ENCODE results near the gene TMC6.

TMC6 gene

GRCh38 chr17:78122216-78122930, 6.2 kb downstream of the TMC6 start:
- peaks cover 52% of the 10 kb centered on the region for H3K36me3 ChIP-seq (ENCODE audit: control insufficient read depth, insufficient read depth, low read length)
- no peaks in the 10 kb centered on the region for H3K27me3 ChIP-seq (replicated peaks; ENCODE audit: control insufficient read depth, insufficient read depth, low read length)

GRCh38 chr17:78121801-78122215, 6.7 kb downstream of the TMC6 start:
- Histone ChIP-seq H3K4me3 (replicated peaks; ENCODE audit: low read depth, low read length) (peak overlapping the region; percentile 42), H3K36me3 (ENCODE audit: control insufficient read depth, insufficient read depth, low read length) (peaks cover 56% of the 10 kb centered on the region), H3K27me3 (replicated peaks; ENCODE audit: control insufficient read depth, insufficient read depth, low read length) (no peaks in the 10 kb centered on the region)
- no peak for DNase-seq (ENCODE audit: extremely low read depth, insufficient read length)
- TF ChIP-seq CTCF (IDR thresholded peaks at IDR 0.05; ENCODE audit: insufficient read depth, low read length, poor library complexity, severe bottlenecking): no peak

More at GRCh38 chr17:78122216-78122930, 6.2 kb downstream of the TMC6 start:
- no peak for DNase-seq (ENCODE audit: extremely low read depth, insufficient read length)
- H3K4me3 ChIP-seq (replicated peaks; ENCODE audit: low read depth, low read length): no peak overlapping the region
- no peak for TF ChIP-seq CTCF (IDR thresholded peaks at IDR 0.05; ENCODE audit: insufficient read depth, low read length, poor library complexity, severe bottlenecking)

- no peaks in the 10 kb centered on the region for H3K27me3 ChIP-seq (replicated peaks; ENCODE audit: control insufficient read depth, insufficient read depth, low read length)
- peak overlapping the region; percentile 42 for H3K4me3 ChIP-seq (replicated peaks; ENCODE audit: low read depth, low read length)
- peak; percentile 59 for DNase-seq (ENCODE audit: extremely low read depth, insufficient read length)
- TF ChIP-seq CTCF (IDR thresholded peaks at IDR 0.05; ENCODE audit: insufficient read depth, low read length, poor library complexity, severe bottlenecking): no peak
- H3K36me3 ChIP-seq (ENCODE audit: control insufficient read depth, insufficient read depth, low read length): peaks cover 56% of the 10 kb centered on the region
Measured at GRCh38 chr17:78120971-78121800, 7.4 kb downstream of the TMC6 start.

- Histone ChIP-seq H3K27me3 (replicated peaks; ENCODE audit: control insufficient read depth, insufficient read depth, low read length) (no peaks in the 10 kb centered on the region), H3K36me3 (ENCODE audit: control insufficient read depth, insufficient read depth, low read length) (peaks cover 53% of the 10 kb centered on the region), H3K4me3 (replicated peaks; ENCODE audit: low read depth, low read length) (no peak overlapping the region)
- DNase-seq (ENCODE audit: extremely low read depth, insufficient read length): no peak
- no peak for TF ChIP-seq CTCF (IDR thresholded peaks at IDR 0.05; ENCODE audit: insufficient read depth, low read length, poor library complexity, severe bottlenecking)
Measured at GRCh38 chr17:78120537-78120936, 8.0 kb downstream of the TMC6 start.

- no peak for TF ChIP-seq CTCF (IDR thresholded peaks at IDR 0.05; ENCODE audit: insufficient read depth, low read length, poor library complexity, severe bottlenecking)
- no peak overlapping the region for H3K4me3 ChIP-seq (replicated peaks; ENCODE audit: low read depth, low read length)
- DNase-seq (ENCODE audit: extremely low read depth, insufficient read length): no peak
- peaks cover 53% of the 10 kb centered on the region for H3K36me3 ChIP-seq (ENCODE audit: control insufficient read depth, insufficient read depth, low read length)
- no peaks in the 10 kb centered on the region for H3K27me3 ChIP-seq (replicated peaks; ENCODE audit: control insufficient read depth, insufficient read depth, low read length)
Measured at GRCh38 chr17:78118801-78119241, 9.7 kb downstream of the TMC6 start.
